ENCODE data around the gene PBXIP1. TPM values are rescaled to one million over a fixed set of nuclear protein-coding genes. Genes with fewer than 3 reads are reported as not detected.
A peak's percentile ranks its signal among the peaks of the same experiment; 100 is the strongest.

Gene PBXIP1
- total RNA-seq, 1 donor from 2014 or later = 49.6 TPM

GRCh38 chr1:154969860-154970452 is 14.1 kb upstream of the PBXIP1 start:
- H3K4me3 ChIP-seq (ENCODE audit: low read depth, low read length) = peak overlapping the region; percentile 54
- TF ChIP-seq, protein P1, sequence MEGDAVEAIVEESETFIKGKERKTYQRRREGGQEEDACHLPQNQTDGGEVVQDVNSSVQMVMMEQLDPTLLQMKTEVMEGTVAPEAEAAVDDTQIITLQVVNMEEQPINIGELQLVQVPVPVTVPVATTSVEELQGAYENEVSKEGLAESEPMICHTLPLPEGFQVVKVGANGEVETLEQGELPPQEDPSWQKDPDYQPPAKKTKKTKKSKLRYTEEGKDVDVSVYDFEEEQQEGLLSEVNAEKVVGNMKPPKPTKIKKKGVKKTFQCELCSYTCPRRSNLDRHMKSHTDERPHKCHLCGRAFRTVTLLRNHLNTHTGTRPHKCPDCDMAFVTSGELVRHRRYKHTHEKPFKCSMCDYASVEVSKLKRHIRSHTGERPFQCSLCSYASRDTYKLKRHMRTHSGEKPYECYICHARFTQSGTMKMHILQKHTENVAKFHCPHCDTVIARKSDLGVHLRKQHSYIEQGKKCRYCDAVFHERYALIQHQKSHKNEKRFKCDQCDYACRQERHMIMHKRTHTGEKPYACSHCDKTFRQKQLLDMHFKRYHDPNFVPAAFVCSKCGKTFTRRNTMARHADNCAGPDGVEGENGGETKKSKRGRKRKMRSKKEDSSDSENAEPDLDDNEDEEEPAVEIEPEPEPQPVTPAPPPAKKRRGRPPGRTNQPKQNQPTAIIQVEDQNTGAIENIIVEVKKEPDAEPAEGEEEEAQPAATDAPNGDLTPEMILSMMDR (conservative IDR thresholded peaks at IDR 0.05; ENCODE audit: low read depth, low read length) = no peak
- DNase-seq (ENCODE audit: low read depth) = no peak

DNA sequence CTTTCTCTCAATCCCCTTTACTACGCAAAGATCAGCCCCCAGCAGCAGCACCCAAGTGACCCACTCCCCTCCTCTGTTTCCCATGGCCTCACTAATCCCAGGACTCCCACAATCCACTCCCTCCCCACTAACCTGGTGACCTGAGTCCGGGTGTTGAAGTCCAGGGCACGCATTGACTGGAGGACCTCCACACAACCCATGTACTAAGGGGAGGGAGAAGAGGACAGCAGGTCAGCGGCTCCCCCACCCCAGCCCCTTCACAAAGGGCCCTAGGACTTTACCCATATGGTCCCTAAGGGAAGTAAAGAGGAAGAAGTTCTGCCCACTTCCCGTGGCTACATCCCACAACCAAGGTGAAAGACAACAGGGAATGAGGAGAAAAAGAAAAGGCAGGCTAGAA is 13.3 kb upstream of the PBXIP1 start:
- peak overlapping the region; percentile 54 for H3K4me3 ChIP-seq (ENCODE audit: low read depth, low read length)
- TF ChIP-seq, protein P1 (conservative IDR thresholded peaks at IDR 0.05; ENCODE audit: low read depth, low read length) = no peak
- no peak for DNase-seq (ENCODE audit: low read depth)

GRCh38 chr1:154968731-154969130 is 12.8 kb upstream of the PBXIP1 start:
- no peak for DNase-seq (ENCODE audit: low read depth)
- H3K4me3 ChIP-seq (ENCODE audit: low read depth, low read length) = peak overlapping the region; percentile 54
- TF ChIP-seq, protein P1 (conservative IDR thresholded peaks at IDR 0.05; ENCODE audit: low read depth, low read length) = no peak

DNA sequence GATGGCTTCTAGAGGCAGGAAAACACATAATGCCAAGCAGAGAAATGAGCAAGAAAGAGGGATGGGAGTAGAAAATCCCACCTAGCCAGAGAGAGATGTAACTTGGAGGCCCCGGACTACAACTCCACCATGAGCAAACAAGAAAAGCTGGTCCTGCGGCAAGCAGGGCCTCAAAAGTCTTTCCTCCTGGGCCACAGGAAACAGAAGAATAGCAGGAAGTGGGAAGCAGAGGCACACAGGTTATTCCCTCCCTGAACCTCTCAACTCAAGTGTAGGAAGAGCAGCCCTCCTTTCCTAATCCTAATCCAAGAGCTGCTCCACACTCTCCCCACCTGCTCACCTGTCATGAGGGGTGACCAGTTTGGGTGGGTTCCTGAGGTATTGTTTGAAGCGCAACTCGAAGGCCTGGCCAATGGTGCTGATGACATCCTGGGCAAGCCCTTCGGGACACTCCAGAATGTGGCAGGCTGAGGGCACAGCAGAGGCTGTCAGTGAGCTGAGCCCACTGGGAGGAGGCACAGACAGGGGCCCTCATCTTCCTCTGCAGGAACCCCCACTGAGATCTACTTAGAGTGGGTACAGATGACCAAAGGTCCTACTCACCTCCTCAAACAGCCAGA is 11.5 kb upstream of the PBXIP1 start:
- TF ChIP-seq, protein P1 (conservative IDR thresholded peaks at IDR 0.05; ENCODE audit: low read depth, low read length) = no peak
- H3K4me3 ChIP-seq (ENCODE audit: low read depth, low read length) = no peak overlapping the region
- no peak for DNase-seq (ENCODE audit: low read depth)

DNA sequence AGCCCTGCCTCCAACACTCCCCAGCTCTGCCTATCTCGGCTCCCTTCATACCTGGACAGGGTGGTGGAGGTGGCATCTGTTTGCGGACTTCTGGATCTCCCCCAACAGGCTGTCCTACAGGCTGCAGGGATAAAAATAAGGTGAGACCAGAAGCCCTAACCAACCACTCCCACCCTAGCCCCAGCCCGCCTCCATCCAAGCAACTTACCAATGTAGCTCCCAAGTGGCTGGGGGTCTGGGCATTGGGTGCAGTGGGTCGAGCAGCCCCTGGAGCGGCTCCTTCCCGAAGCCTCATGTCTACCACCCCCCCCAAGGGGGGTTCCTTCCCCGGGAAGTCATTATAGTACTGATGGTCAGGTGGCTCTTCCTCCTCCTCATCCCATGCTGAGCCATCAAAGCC is 10.2 kb upstream of the PBXIP1 start:
- DNase-seq (ENCODE audit: low read depth) = no peak
- TF ChIP-seq, protein P1 (conservative IDR thresholded peaks at IDR 0.05; ENCODE audit: low read depth, low read length) = no peak
- no peak overlapping the region for H3K4me3 ChIP-seq (ENCODE audit: low read depth, low read length)

DNA sequence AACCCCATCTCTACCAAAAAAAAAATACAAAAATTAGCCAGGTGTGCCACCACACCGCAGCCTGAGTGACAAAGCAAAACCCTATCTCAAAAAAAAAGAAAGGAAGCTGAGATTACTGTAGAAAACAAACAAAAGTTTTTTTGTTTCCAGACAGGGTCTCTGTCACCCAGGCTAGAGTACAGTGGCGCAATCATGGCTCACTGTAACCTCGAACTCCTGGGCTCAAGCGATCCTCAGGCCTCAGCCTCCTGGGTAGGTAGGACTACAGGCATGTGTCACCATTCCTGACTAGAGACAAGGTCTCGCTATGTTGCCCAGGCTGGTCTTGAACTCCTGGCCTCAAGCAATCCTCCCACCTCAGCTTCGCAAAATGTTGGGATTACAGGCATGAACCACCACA is 8.5 kb upstream of the PBXIP1 start:
- H3K4me3 ChIP-seq (ENCODE audit: low read depth, low read length) = no peak overlapping the region
- TF ChIP-seq, protein P1 (conservative IDR thresholded peaks at IDR 0.05; ENCODE audit: low read depth, low read length) = no peak
- DNase-seq (ENCODE audit: low read depth) = no peak

DNA sequence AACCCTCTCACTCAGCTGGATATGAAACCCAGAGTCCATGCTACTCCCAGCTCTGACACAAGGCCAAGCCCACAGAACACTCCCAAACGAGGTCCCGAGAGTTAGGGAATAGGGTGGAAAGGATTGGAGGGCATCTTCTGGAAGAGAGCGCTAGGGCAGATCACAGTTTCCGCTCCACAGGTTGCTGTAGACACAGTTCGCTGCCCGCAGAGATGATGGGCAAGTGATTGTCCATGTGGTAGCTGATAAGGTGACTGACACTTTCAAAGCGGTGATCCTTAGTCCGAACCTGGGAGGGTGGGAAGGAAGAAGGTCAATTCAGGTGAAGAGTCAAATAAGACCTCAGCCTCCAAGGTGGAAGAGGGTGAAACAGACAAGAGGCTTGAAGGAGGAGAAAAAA is 7.7 kb upstream of the PBXIP1 start:
- DNase-seq (ENCODE audit: low read depth) = no peak
- no peak overlapping the region for H3K4me3 ChIP-seq (ENCODE audit: low read depth, low read length)
- TF ChIP-seq, protein P1 (conservative IDR thresholded peaks at IDR 0.05; ENCODE audit: low read depth, low read length) = no peak
